ENCODE data around the gene LINGO3.

The LINGO3 gene

DNA sequence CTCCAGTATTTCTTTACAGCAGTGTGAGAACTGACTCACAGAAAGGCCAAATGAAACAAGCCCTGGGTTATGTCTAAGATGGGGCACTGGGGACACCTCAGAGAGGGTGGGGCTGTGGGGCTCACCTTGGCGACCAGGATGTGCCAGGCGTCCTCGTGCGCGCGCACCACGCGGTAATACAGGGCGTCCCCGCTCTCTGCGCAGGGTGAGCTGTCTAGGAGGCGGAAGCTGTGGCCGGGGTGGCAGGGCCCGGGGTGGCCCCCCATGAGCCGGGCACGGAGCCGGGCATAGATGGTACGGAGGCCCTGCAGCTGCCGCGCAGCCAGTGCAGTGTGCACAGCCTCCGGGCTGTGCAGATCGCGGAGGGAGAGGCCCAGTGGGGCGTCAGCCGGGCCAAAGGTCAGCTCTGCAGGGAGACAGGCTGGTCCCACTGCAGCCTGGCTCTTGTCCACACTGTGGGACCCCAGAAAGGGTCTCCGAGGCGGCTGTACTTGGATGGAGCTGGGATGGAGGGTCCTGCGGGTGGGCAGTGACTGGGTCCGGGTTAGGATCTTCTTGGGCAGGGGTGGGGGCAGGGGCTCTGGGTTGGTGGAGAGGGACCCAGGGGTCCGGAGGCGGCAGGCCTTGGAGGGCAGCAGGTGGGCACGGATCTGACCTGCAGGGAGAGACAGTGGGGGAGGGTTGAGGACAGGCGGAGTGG, 29.3 kb downstream of the LINGO3 start:
- DNase-seq = no peak

DNA sequence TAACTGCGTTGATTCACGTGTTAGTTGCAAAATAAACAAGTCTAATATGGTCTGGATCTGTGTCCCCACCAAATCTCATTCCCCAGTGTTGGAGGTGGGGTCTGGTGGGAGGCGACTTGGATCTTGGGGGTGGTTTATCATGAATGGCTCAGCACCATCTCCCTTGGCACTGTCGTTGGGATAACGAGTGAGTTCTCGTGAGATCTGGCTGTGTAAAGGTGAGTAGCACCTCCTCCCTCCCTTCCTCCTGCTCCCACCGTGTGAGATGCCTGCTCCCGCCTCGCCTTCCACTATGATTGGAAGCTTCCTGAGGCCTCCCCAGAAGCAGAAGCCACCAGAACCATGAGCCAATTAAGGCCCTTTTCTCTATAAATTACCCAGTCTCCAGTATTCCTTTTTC, 30.8 kb downstream of the LINGO3 start:
- no peak for DNase-seq

DNA sequence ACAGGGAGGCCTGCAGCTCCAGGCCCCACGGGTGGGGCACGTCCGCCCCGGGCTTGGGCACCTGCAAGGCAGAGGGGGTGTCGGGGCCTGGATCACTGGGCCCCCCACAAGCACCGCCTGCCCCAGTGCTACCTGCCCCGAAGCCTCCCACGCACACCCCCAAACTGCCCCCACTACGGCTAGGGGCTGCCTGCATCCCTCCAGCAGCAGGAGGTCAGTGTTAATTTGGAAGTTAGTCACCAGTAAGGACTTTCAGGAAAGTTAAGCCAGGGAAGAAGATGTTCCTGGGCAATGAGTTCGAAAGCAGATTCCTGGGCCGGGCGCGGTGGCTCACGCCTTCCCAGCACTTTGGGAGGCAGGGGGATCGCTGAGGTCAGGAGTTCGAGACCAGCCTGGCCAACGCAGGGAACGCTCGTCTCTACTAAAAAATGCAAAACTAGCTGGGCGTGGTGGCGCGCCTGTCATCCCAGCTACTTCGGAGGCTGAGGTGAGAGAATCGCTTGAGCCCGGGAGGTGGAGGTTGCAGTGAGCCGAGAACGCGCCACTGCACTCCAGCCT, 31.4 kb downstream of the LINGO3 start:
- no peak for DNase-seq

DNA sequence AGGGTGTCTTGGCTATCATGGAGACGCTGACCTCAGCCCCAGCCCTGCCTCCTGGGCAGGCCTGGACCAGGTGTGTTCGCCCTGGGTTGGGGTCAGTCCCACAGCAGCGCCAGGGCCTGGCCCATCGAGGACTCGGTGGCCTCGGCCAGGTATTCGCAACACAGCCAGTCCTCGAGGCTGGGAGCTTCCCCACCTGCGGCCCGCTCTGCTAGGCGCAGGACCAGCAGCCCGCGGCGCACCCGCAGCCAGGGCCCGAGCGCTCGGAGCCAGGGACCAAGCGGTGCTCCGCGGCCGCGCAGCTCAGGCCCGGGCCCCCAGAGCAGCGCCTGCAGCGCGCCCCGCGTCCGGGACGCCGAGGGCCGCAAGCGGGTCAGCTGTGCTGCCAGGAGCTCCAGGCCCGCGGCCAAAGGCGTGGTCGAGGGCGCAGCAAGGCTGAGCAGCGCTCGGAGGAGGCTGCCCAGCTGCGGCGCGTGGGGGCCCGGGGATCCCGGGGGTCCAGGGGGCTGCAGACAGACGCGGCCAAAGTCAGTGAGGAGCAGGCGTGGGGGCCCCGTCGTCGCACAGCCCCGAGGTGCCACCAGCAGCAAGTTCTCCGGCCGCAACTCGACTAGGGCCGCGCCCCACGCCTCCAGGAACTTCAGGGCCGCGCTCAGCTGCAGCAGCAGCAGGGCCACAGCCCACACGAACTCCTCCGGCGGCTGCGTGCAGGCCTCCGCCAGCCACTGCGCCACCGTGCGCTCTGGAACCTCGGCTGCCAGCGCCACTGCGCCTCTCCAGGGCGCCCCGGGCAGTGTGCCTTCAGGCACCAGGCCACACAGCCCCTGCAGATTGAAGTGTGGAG, 32.1 kb downstream of the LINGO3 start:
- DNase-seq = no peak

DNA sequence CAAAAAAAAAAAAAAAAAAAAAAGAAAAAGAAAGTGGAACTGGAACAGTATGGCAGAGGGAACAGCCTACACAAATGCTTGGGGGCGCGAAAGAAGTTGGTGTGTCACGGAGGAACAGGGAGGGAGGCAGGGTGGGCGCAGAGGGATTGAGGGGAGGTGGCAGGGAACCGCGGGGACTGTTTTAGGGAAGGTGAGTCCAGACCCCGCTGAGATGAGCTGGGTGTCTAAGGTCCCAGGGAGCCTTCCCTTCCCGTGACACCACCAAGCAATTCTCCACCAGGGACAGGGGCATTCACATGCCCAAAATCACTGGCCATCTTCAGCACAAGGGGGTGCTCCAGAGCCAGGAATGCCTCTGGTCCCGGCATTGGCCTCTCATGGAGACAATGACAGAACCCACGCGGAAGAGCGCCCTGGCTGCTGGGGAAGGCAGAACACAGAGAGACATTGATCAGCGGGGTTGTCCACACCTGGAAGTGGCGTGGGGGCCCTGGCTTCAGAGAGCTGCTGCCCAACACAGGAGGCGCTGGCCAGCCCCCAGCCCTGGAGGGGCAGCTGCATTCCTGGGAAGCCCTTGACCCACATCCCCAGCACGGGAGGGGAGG, 32.9 kb downstream of the LINGO3 start:
- peak; percentile 51 for DNase-seq

DNA sequence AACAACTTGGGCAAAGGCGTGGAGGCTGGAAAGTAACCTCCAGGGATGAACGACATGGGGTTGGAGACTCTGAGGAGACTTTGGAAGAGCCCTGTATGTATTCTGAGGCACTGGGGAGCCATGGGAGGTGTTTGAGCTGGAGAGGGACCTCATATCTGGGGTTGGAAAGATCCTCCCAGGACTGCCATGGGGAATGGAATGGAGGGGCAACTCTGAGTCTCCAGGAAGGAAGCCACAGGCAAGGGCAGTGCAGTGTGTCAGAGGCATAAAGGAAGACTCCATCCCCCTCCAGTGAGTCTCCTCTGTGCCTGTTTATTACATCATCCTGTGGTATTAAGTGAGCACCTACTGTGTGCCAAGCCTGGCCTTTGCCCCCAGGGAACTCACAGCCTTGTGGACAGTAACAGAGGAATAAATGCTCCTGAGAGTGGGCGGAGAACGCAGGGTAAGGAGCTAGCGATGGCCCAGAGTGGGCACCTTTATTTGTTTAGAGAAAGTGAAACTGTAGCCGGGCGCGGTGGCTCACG, 33.7 kb downstream of the LINGO3 start:
- DNase-seq = no peak

DNA sequence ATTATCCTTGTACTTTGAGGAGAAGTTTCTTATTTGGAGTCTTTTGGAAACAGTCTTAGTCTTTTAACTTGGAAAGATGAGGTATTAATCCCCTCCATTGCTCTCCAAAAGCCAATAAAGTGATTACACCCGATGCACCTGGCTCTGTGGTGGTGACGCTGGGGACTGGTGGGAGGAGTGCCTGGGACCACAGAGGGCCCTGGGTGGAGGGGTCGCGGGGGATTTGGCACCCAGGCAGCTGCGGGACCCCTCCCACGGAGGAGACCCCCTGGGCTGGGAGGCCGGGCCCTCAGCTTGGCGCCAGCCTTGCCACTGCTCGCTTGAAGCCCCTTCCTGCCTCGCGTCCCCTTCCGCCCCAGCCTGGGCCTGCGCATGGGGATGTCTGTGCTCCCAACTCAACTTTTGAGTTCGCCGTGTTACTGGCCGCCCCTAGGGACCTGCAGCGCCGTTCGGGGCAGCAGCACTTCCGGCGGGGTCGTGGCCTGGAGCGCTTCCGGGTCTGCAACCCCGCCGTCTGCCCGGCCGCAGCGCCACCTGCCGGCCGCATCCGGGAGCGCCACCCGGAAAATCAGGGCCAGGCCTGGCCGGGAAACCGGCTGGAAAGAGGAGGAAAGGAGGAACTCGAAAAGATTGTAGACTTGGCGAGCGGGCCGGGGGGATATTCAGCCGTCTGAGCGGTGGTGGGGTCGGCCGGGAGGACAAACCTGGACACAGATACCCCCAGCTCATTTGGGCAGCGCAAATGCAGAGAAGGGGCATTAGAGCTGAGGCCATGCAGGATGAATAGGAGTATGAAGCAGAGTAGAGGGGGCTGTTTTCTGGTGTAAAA, 34.4 kb downstream of the LINGO3 start:
- peak; percentile 71 for DNase-seq

DNA sequence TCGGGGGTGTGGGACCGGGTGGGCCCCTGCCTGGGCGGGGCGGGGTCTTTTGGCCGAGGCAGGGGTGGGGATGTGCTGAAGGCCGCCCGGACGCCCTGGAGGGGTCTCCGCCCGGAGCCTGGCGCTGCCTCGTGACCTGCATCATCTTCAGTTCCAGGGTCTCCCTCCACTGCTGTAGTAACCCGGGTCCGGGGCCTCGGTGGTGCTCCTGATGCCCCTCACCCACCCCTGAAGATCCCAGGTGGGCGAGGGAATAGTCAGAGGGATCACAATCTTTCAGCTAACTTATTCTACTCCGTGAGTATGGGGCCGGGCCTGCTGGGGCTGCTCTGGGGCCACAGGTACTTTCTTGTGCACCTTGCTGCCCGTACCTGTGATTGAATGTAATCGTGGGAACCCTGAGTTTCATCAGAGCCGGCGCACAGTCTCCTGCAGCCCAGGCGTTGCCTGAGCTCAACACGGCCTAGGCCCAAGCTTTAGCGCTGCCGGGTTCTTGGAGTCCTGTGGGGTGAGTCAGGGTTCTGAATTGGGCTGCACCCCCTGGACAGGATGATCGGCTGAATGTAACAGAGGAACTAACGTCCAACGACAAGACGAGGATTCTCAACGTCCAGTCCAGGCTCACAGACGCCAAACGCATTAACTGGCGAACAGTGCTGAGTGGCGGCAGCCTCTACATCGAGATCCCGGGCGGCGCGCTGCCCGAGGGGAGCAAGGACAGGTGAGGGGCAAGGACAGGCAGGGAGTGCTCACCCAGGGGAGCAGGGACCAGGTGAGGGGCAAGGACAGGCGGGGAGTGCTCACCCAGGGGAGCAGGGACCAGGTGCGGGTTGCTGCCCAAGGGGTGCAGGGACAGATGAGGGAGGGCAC, 36.5 kb downstream of the LINGO3 start:
- no peak for DNase-seq

DNA sequence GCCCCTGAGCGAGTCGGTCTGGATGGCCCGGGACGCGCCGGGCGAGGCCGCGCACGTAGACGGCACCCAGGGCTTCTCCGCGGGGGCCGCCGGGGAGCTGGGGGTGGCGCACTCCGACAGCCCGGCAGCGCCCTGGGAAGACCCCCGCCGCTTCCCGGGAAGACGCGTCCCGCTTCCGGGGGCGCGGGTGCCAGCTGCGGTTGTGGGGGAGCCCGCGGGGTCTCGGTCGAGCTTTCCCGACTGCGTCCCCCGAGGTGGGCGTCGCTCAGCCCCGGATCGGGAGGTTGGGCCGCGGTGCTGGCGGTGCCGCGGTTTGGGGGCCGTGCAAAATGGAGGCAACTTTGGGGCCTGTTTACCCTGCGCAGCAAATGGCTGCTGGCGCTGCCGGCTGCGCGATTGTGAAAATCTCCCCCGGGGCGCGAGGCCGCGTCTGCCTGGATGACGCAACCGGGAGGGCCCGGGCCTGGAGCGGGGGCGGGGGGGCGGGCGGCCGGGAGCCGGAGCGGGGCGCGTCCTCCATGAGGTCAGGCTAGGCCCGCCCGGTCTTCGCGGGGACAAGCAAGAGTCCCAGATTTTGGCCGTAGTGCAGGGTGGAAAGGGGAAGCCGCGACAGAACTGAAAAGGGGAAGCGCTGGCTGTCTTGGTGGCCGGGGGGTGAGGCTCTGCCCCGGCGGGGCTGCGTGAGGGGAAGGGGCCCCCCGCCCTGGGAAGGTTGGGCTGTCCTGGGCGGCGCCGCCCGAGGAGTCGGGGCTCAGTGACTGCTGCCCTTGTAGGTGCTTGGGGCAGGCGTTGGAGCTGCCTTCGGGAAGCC, 37.3 kb downstream of the LINGO3 start:
- peak; percentile 71 for DNase-seq

DNA sequence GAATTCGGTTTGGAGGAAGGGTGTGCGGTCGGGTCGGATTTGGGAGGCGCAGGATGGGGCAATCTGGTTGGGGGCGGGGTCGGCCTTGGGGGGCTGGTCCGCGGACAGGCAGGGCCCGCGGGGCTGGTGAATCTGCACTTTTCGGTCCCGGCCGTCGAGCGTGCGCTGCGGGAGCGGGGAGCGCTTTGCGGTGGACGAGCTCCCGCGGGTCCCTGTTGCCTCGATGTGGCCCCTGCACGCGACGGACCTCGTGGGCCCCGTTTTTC, 37.9 kb downstream of the LINGO3 start:
- DNase-seq = no peak

DNA sequence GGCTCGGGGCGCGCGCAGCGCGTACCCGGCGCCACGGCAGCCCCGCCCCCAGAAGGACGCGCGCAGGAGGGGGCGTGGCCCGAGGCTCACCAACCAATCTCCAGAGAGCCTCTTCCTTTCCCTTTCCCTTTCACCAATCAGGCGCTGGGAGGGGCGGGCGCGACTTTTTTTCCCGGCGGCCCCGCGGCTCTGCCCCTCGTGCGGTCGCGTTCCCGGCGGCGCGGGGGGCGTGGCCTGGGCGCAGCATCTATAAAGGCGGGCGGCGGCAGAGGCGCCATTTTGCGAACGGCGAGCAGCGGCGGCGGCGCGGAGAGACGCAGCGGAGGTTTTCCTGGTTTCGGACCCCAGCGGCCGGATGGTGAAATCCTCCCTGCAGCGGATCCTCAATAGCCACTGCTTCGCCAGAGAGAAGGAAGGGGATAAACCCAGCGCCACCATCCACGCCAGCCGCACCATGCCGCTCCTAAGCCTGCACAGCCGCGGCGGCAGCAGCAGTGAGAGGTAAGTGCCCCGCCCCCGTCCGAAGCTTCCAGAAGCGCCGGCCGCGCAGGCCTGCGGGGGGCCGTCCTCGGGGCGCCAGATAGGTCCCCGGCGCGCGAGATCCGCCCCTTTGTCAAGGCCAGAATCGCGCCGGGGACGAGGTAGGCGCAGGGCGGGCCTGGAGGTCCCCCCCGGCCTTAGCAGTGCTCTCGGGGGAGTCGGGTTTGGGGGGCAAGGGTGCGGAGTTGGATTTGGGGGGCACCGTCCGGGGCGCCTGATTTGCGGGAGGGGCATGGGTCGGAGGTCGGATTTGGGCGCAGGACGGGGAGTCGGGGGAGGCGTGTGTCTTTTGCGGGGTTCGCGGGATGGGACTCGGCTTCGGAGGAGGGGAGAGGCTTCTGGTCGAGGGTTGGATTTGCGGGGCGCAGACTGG, 38.5 kb downstream of the LINGO3 start:
- peak; percentile 99 for DNase-seq

DNA sequence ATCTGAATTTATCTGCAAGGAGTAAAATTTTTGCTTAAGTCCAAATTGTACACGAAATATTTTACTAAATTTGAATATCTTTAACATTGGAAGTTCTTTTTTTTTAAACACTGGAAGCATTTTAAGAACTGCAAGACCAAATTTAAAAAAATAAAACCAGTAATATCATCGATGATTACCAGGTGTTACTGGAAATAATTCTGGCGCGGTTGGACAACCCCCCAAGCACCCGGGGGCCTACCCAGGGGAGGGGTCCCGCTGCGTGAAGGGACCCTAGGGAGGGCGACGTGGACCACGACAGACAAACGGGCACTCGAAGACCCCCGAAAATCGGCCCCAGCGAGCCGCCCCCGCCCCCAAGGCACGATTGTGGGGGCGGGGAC, 39.1 kb downstream of the LINGO3 start:
- DNase-seq = no peak

DNA sequence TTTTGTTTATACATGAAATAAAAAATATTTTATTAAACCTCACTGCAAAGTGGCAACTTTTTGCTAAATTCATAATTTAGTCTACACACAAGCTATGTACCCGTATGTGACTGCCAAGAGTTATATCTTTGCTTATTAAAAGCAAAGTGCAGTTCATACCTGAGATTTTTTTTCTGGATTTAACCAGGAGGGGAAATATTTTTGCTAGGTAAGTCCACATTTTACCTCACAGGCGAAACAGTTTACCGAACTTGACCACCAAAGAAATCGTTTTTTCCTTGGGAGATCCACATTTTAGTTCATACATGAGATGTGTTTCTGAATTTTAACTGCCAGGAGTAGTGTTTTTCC, 39.5 kb downstream of the LINGO3 start:
- no peak for DNase-seq

DNA sequence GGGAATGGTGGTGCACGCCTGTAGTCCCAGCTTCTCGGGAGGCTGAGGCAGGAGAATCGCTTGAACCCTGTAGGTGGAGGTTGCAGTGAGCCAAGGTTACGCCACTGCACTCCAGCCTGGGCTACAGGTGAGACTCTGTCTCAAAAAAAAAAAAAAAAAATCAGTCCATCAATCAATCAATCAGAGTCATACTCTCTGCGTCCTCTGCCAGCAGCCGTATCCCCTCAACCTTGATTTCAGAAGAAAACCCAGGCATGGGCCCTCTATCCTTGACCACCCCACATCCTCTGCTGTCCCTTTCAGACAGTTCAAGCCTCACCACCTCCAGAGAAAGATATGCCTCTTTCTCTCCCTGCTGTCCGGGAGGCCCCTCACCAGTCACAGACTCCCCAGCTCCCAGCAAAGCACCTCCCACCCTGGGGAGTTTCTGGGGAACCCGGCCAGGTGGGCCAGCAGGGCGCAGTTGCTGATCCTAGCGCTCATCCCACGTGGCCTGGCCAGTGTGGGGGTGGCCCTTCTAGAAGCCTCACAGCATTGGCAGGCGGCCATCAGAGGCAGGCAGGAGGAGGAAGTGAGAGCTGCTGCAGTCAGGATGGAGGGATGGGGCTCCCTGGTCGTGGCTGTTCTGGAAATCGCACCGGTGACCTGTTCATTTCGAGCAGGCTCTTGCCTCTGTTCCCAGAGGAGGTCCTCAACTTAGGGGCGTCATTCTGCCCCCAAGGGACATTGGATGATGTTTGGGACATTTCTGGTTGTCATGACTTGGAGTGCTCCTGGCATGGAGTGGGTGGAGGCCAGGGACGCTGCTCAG, 41.6 kb downstream of the LINGO3 start:
- no peak for DNase-seq

DNA sequence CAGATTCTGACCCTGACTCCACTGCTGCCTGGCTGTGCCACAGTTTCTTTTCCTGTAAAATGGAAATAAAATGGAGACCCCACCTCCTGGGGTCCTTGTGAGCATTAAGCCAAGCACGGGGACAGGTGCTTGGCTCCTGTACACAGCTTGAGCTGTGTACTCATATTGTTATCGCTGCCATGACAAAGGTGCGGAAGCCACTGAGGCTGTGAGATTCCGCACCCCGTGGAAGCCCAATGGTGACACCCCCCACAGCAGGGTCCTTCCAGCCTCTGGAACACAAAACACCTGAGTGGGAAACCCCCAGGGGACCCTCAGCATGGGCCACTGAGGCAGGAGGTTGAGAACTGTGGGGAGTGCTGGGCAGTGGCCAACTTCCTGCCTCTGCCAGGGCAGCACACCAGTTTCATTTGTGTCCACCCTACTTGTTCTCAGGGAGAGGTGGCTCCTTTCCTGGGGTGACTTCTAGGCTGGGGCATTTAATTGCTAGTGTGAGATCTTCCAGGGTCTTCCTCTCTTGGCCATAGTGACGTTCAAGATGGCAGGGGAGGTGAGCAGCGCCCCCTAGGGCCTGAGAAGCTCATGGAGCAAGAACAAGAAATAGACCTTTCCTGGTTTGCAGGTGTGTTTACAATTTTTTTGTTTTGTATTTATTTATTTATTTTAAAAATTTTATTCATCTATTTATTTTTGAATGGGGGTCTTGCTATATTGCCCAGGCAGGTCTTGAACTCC, 46.3 kb downstream of the LINGO3 start:
- DNase-seq = peak; percentile 38

DNA sequence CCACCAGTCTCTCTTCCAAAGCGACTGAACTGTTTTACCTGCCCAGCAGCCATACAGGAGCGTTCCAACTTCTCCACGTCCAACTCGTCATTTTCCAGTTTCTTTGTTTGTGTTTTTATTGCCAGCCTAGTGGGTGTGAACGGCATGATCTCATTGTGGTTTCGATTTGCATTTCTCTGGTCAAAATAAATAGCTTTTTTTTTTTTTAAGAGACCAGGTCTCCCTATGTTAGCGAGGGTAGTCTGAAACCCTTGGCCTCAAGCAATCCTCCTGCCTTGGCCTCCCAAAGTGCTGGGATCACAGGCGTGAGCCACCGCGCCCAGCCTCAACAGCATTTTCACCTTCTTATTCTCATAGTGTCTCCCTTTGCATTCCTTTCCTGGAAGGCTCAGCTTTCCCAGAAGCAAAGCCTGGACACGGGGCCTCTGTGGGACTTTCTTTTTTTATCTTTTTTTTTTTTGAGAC, 47.6 kb downstream of the LINGO3 start:
- no peak for DNase-seq

DNA sequence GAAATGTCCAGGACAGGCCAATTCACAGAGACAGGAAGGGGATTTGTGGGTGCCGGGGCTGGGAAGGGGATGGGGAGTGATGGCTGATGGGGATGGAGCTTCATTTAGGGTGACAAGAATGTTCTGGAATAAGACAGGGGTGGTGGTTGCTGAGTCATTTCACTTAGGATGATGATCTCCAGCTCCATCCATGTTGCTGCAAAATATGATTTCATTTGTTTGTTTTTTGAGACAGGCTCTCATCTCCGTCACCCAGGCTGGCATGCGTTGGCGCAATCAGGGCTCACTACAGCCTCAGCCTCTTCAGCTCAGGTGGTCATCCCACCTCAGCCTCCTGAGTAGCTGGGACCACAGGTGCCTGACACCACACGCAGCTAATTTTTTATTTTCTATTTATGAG, 48.6 kb downstream of the LINGO3 start:
- no peak for DNase-seq

Measured in central memory CD4-positive, alpha-beta T cell (primary cell).